Mucosa of rectum (tissue), 2 donors: Measurements from ENCODE around the gene MCRIP2.
A peak's percentile ranks its signal among the peaks of the same experiment; 100 is the strongest.

ENCODE experiments used
- H3K27ac ChIP-seq, 2 donors: one replicate each; pipeline ENCODE4 v1.7.0; 2013; ENCODE audit warnings: inconsistent platforms in 2 of 2, low read depth in 2 of 2, low read length in 2 of 2
- H3K27me3 ChIP-seq, 2 donors: one replicate each; pipeline ENCODE4 v1.7.0; 2013; ENCODE audit warnings: low read length in 2 of 2; ENCODE audit not compliant: control insufficient read depth in 2 of 2, insufficient read depth in 2 of 2
- H3K36me3 ChIP-seq, 2 donors: one replicate each; pipeline ENCODE4 v1.7.0; 2013; ENCODE audit warnings: low read length in 2 of 2; ENCODE audit not compliant: control insufficient read depth in 2 of 2, insufficient read depth in 2 of 2
- H3K4me1 ChIP-seq, 2 donors: one replicate each; pipeline ENCODE4 v1.7.0; 2013; ENCODE audit warnings: low read length in 2 of 2, mild to moderate bottlenecking in 1 of 2; ENCODE audit not compliant: control insufficient read depth in 2 of 2, insufficient read depth in 2 of 2
- H3K4me3 ChIP-seq, 2 donors: one replicate each; pipeline ENCODE4 v1.7.0; 2013; ENCODE audit warnings: low read length in 2 of 2
- H3K9ac ChIP-seq, 2 donors: one replicate each; pipeline ENCODE4 v1.7.0; 2013; ENCODE audit warnings: low read length in 2 of 2, low read depth in 1 of 2, mild to moderate bottlenecking in 1 of 2
- H3K9me3 ChIP-seq, 2 donors: one replicate each; pipeline ENCODE4 v1.7.0; 2013; ENCODE audit warnings: low read length in 2 of 2; ENCODE audit not compliant: control insufficient read depth in 2 of 2
- donor health status: healthy.
- donor health status: Normal muscosa, but diverticular disease.

The MCRIP2 gene

GRCh38 chr16:669666-670065 is 28.0 kb downstream of the MCRIP2 start:
- Histone ChIP-seq H3K9ac (no peak overlapping the region), H3K27me3 (no peaks in the 10 kb centered on the region), H3K4me3 (no peak overlapping the region), H3K36me3 (peaks cover 30 to 37% of the 10 kb centered on the region in 2 donors), H3K9me3 (no peaks in the 10 kb centered on the region), H3K27ac (no peak overlapping the region), H3K4me1 (peaks cover 13 to 14% of the 10 kb centered on the region in 2 donors)

- Histone ChIP-seq H3K4me1 (peaks cover 22% of the 10 kb centered on the region in 2 donors), H3K4me3 (no peak overlapping the region), H3K27ac (no peak overlapping the region), H3K9me3 (no peaks in the 10 kb centered on the region), H3K36me3 (peaks cover 30 to 37% of the 10 kb centered on the region in 2 donors), H3K27me3 (no peaks in the 10 kb centered on the region), H3K9ac (no peak overlapping the region)
These were observed 29.1 kb downstream of the MCRIP2 start for GRCh38 chr16:670485-671352.

DNA sequence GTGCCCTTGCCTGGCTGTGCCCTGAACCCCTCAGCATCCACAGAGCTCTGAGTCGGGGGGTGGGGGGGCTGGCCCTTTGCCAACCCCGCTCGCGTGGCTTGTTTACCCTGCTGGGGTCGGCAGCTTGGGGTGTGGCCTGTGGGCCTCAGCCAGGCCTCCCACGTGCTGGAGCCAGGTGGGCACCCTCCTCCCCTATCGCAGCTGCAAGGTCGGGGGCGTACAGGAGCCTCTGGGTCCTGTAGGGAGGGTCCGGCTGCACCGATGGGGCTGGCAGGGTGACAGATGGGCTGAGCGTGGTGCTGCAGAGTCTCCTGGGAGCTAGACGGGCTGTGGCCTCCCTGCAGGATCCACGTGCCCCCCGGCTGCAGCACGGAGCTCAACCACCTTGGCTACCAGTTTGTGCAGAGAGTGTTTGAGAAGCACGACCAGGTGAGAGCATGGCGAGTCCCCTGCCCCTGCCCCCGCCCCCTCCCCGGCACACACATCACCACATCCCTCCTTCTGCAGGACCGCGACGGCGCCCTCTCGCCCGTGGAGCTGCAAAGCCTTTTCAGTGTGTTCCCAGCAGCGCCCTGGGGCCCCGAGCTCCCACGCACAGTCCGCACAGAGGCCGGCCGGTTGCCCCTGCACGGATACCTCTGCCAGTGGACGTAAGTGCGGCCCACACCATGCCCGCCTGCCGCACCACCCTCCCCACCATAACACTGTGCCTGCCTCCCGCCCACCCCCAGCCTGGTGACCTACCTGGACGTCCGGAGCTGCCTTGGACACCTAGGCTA is 29.9 kb downstream of the MCRIP2 start:
- peaks cover 30 to 37% of the 10 kb centered on the region in 2 donors for H3K36me3 ChIP-seq

DNA sequence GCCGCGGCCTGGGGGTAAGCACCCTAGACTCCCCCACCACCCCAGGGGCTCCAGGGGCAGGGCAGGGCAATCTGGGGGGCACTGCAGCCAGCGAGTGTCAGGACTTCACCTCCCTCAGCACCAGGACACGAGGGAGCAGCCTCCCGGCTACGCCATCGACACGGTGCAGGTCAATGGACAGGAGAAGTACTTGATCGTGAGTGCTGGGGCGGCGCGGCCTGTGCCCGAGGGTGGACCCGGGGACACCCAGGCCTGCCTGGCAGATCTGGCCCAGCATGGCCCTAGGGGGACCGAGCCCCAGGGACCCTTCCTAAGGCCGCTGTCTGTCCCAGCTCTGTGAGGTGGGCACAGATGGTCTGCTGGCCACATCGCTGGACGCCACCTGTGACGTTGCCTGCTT is 30.7 kb downstream of the MCRIP2 start:
- no peak overlapping the region for H3K27ac ChIP-seq
- no peak overlapping the region for H3K4me3 ChIP-seq
- H3K9me3 ChIP-seq = no peaks in the 10 kb centered on the region
- peaks cover 30 to 37% of the 10 kb centered on the region in 2 donors for H3K36me3 ChIP-seq
- H3K27me3 ChIP-seq = no peaks in the 10 kb centered on the region
- no peak overlapping the region for H3K9ac ChIP-seq
- H3K4me1 ChIP-seq = peaks cover 34 to 35% of the 10 kb centered on the region in 2 donors

More for the DNA sequence above, 29.9 kb downstream of the MCRIP2 start:
- H3K4me1 ChIP-seq = peaks cover 28 to 29% of the 10 kb centered on the region in 2 donors
- no peaks in the 10 kb centered on the region for H3K9me3 ChIP-seq
- no peaks in the 10 kb centered on the region for H3K27me3 ChIP-seq
- H3K9ac ChIP-seq = no peak overlapping the region
- H3K4me3 ChIP-seq = no peak overlapping the region
- H3K27ac ChIP-seq = no peak overlapping the region

GRCh38 chr16:672851-673250 is 31.2 kb downstream of the MCRIP2 start:
- peaks cover 30 to 37% of the 10 kb centered on the region in 2 donors for H3K36me3 ChIP-seq

DNA sequence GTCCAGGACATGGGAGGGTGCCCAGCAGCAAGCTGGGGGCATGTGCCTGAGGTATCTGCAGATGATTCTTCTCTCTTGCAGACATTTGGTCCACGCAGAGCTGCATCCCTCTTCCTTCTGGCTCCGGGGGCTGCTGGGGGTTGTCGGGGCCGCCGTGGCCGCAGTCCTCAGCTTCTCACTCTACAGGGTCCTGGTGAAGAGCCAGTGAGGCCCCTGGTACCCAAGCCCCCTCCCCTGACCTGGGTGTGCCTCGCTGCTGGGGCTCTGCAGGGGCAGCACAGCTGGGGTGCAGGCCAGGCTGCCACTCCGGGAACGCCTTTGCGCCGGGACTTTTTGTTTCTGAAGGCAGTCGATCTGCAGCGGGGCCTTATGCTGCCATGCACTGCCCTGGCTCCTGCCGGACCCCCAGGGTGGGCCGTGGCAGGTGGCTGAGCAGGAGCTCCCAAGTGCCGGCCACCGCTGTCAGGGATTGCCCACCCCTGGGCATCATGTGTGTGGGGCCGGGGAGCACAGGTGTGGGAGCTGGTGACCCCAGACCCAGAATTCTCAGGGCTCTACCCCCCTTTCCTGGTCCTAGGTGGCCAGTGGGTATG is 31.9 kb downstream of the MCRIP2 start:
- Histone ChIP-seq H3K27ac (no peak overlapping the region), H3K27me3 (no peaks in the 10 kb centered on the region), H3K4me3 (no peak overlapping the region), H3K4me1 (peaks cover 32 to 34% of the 10 kb centered on the region in 2 donors), H3K9me3 (no peaks in the 10 kb centered on the region), H3K36me3 (peaks cover 30 to 37% of the 10 kb centered on the region in 2 donors), H3K9ac (no peak overlapping the region)

More at GRCh38 chr16:672851-673250, 31.2 kb downstream of the MCRIP2 start:
- no peak overlapping the region for H3K27ac ChIP-seq
- no peaks in the 10 kb centered on the region for H3K9me3 ChIP-seq
- no peak overlapping the region for H3K9ac ChIP-seq
- no peaks in the 10 kb centered on the region for H3K27me3 ChIP-seq
- peaks cover 32 to 34% of the 10 kb centered on the region in 2 donors for H3K4me1 ChIP-seq
- no peak overlapping the region for H3K4me3 ChIP-seq

DNA sequence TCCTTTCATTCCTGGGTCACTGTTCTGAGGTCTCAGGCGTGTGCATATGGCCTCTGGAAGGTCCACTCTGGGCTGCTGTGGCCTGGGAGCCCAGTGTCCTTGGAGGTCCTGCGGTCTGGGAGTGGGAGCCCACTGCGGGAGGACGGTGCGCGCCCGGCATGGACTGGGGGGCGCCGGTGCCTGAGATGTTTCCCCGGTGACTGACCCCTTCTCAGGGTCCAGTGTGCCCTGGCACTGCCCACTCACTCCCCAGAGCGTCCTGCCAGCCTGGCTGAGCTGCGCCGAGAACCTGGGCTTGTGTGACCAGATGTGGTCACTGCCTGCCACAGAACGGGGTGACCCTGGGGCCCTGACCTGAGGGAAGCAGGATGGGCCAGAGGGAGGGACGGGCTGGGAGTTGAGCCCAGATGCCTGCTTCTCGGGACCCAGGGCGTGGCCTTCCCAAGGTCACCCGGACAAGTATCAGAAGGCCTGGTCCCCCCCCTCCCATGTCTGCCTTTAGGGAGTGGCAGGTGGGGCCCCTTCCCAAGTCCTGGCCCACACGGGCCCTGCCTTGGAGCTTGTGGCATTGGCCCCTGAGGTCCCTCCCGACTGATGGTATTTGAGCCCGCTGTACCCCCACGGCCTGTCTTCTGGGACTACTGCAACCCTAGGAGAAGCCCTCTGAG is 32.7 kb downstream of the MCRIP2 start:
- Histone ChIP-seq H3K9me3 (no peaks in the 10 kb centered on the region), H3K27ac (no peak overlapping the region), H3K4me3 (no peak overlapping the region), H3K36me3 (peaks cover 30 to 35% of the 10 kb centered on the region in 2 donors), H3K4me1 (peaks cover 26 to 31% of the 10 kb centered on the region in 2 donors), H3K9ac (no peak overlapping the region), H3K27me3 (no peaks in the 10 kb centered on the region)

- H3K27me3 ChIP-seq = no peaks in the 10 kb centered on the region
- H3K27ac ChIP-seq = no peak within 1 kb of the TSS
- peak within 1 kb of the TSS in 1 of 2 donors; percentile 63 for H3K9ac ChIP-seq
- H3K36me3 ChIP-seq = peaks cover 26 to 28% of the 10 kb centered on the region in 2 donors
- peaks cover 28 to 34% of the 10 kb centered on the region in 2 donors for H3K4me1 ChIP-seq
- H3K9me3 ChIP-seq = no peaks in the 10 kb centered on the region
- peak within 1 kb of the TSS; percentile 50 to 60 for H3K4me3 ChIP-seq
These were observed 33.6 kb downstream of the MCRIP2 start, which contains the start of gene RHBDL1 for GRCh38 chr16:674968-675883. TSS of gene RHBDL1 (plus strand) at chr16:675671. CDS start at chr16:675791, 120 bp downstream.
